HepG2 (cell line): ENCODE data around the gene TRIM31.

ENCODE experiments used
- GPN1 ChIP-seq: sonication (generic); formaldehyde crosslinking; IDR thresholded peaks from 2 replicates; pipeline ENCODE4 v1.5.1; 2020; ENCODE audit warnings: missing genetic modification reagents, borderline replicate concordance
- ZBTB7A ChIP-seq: sonication (generic); formaldehyde crosslinking; IDR thresholded peaks from 2 replicates; pipeline ENCODE4 v1.8.0; 2022; ENCODE audit warnings: mild to moderate bottlenecking, missing genetic modification reagents
- TF ChIP-seq, protein P1 (sequence below): sonication (generic); formaldehyde crosslinking; IDR thresholded peaks from 2 replicates; pipeline ENCODE4 v1.5.1; 2020; ENCODE audit warnings: missing genetic modification reagents, mild to moderate bottlenecking, borderline replicate concordance

GRCh38 chr6:30130887-30131862 lies 18.3 kb upstream of the TRIM31 start:
- TF ChIP-seq ZBTB7A (CRISPR knock-in tag) (no peak), GPN1 (no peak)
- TF ChIP-seq, protein P1, sequence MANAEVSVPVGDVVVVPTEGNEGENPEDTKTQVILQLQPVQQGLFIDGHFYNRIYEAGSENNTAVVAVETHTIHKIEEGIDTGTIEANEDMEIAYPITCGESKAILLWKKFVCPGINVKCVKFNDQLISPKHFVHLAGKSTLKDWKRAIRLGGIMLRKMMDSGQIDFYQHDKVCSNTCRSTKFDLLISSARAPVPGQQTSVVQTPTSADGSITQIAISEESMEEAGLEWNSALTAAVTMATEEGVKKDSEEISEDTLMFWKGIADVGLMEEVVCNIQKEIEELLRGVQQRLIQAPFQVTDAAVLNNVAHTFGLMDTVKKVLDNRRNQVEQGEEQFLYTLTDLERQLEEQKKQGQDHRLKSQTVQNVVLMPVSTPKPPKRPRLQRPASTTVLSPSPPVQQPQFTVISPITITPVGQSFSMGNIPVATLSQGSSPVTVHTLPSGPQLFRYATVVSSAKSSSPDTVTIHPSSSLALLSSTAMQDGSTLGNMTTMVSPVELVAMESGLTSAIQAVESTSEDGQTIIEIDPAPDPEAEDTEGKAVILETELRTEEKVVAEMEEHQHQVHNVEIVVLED, result no peak
